Left lung (tissue), 10 donors: Measurements from ENCODE around the gene MYO6. TPM values are rescaled to one million over a fixed set of nuclear protein-coding genes. Genes with fewer than 3 reads are reported as not detected.

Experiments used
- ATAC-seq: fragments of 200-7000 bp; cut with Tn5 transposase; one replicate; pipeline ENCODE4 v1.9.1; 2020; ENCODE audit warnings: moderate library complexity
- DNase-seq, 4 donors: peaks; one replicate each; pipeline ENCODE4 v3.0.0-alpha.2; 2013 to 2020
- H3K27ac ChIP-seq, 2 donors: fragments of 200-600 bp; sonication (generic) in 1 of 2; one replicate each; pipeline versions ENCODE4 v1.5.0 to v1.8.0; 2020 to 2021
- H3K27me3 ChIP-seq, 2 donors: fragments of 200-600 bp; sonication (generic) in 1 of 2; one replicate each; pipeline versions ENCODE4 v1.5.0 to v1.8.0; 2020 to 2021
- H3K36me3 ChIP-seq, 2 donors: fragments of 200-600 bp; sonication (generic) in 1 of 2; one replicate each; pipeline versions ENCODE4 v1.5.0 to v1.8.0; 2020 to 2021
- H3K4me1 ChIP-seq, 2 donors: fragments of 200-600 bp; one replicate each; pipeline ENCODE4 v1.8.0; 2021
- H3K4me3 ChIP-seq, 2 donors: fragments of 200-600 bp; sonication (generic) in 1 of 2; one replicate each; pipeline versions ENCODE4 v1.5.0 to v1.8.0; 2020 to 2021; ENCODE audit warnings: mild to moderate bottlenecking in 1 of 2
- H3K9me3 ChIP-seq, 2 donors: fragments of 200-600 bp; sonication (generic) in 1 of 2; one replicate each; pipeline versions ENCODE4 v1.5.0 to v1.8.0; 2020 to 2021
- intact Hi-C, 2 donors: fragments of 100-400 bp; cut with DNase I; formaldehyde crosslinking; loops; one replicate each; pipeline versions ENCODE4 v1.11.2 to v1.14.2; 2022
- polyA plus RNA-seq, 6 donors: library from polyadenylated mRNA; unstranded; fragments of 120-200 nt; gene quantifications; one replicate each; pipeline ENCODE4 v1.2.1, GENCODE V29; 2013; ENCODE audit not compliant: insufficient read length in 6 of 6
- total RNA-seq, 2 donors: library from RNA; stranded (reverse); fragmentation: NEBNext Ultra II Directional; extraction: Animal tissue kit (Norgen Biotek cat#: 25700); gene quantifications; one replicate each; pipeline ENCODE4 v1.2.1, GENCODE V29; 2021
- TF ChIP-seq, protein P1 (sequence below), 2 donors: fragments of 200-600 bp; sonication (generic) in 1 of 2; IDR thresholded peaks; one replicate each; pipeline versions ENCODE4 v1.5.0 to v1.8.0; 2021; ENCODE audit warnings: antibody characterized with exemption in 2 of 2
- donor health status: DM: no; HTN: yes; CAD: no.
- donor health status: DM: no; HTN: no; CAD: no.

MYO6 gene
- total and polyA plus RNA-seq, 8 donors, result 29.0 to 105 (median 31.4) TPM

DNA sequence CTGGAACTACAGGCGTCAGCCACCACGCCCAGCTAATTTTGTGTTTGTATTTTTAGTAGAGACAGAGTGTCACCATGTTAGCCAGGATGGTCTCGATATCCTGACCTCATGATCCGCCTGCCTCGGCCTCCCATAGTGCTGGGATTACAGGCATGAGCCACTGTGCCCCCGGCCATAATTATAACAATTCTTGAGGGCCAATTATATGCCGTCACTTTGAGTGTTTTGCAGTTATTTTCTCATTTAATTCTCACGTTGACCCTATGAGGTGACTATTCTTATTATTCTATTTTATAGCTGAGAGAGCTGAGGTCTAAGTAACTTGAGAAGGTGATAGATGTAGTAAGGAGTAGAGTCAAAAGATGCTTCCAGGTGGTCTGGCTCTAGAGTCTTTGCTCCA, 13.0 kb downstream of the MYO6 start:
- intact Hi-C loops, result no loop called here
- no peak for ATAC-seq
- no peak for DNase-seq

DNA sequence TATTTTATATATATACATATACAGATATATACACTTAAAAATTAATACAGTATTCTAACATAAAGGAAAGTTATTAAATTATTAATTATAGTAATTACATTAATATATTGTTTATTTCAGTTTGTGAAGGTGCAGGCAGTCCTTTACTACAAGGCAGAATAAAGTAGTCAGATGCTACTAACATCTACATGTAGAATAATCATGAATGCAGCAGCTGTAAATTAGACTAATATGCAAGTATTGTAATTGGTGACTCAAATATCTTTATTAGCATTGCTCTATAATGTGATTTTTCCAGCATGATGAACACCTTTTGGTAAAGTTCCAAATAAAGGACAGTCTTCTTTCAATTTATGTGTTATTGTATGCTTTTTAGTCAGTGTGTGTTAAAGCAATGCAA, 17.3 kb downstream of the MYO6 start:
- ATAC-seq (no peak), DNase-seq (no peak)
- TF ChIP-seq, protein P1, sequence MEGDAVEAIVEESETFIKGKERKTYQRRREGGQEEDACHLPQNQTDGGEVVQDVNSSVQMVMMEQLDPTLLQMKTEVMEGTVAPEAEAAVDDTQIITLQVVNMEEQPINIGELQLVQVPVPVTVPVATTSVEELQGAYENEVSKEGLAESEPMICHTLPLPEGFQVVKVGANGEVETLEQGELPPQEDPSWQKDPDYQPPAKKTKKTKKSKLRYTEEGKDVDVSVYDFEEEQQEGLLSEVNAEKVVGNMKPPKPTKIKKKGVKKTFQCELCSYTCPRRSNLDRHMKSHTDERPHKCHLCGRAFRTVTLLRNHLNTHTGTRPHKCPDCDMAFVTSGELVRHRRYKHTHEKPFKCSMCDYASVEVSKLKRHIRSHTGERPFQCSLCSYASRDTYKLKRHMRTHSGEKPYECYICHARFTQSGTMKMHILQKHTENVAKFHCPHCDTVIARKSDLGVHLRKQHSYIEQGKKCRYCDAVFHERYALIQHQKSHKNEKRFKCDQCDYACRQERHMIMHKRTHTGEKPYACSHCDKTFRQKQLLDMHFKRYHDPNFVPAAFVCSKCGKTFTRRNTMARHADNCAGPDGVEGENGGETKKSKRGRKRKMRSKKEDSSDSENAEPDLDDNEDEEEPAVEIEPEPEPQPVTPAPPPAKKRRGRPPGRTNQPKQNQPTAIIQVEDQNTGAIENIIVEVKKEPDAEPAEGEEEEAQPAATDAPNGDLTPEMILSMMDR (IDR thresholded peaks at IDR 0.05), result no peak
- H3K4me3 ChIP-seq, result no peak overlapping the region
- no peaks in the 10 kb centered on the region for H3K36me3 ChIP-seq
- no peaks in the 10 kb centered on the region for H3K27me3 ChIP-seq
- H3K4me1 ChIP-seq, result no peaks in the 10 kb centered on the region
- no peaks in the 10 kb centered on the region for H3K9me3 ChIP-seq
- H3K27ac ChIP-seq, result no peak overlapping the region
- intact Hi-C loops, result no loop called here

More for the DNA sequence above, 13.0 kb downstream of the MYO6 start:
- H3K27me3 ChIP-seq, result no peaks in the 10 kb centered on the region
- H3K27ac ChIP-seq, result no peak overlapping the region
- peaks cover 4 to 16% of the 10 kb centered on the region in 2 donors for H3K4me1 ChIP-seq
- TF ChIP-seq, protein P1 (IDR thresholded peaks at IDR 0.05), result no peak
- no peak overlapping the region for H3K4me3 ChIP-seq
- no peaks in the 10 kb centered on the region for H3K36me3 ChIP-seq
- no peaks in the 10 kb centered on the region for H3K9me3 ChIP-seq

DNA sequence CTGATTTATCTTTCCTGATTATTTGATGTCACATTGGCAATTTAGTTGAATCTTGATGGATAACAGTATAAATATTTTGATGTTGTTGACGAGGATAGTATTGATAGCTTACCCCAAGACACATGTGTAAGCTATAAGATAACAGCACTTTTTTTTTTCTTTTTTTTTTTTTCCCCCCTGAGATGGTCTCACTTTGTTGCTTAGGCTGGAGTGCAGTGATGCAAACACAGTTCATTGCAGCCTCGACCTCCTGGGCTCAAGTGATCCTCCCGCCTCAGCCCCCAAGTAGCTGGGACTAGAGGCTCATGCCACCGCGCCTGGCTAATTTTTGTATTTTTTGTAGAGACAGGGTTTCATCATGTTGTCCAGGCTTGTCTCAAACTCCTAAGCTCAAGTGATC, 21.8 kb downstream of the MYO6 start:
- Histone ChIP-seq H3K36me3 (no peaks in the 10 kb centered on the region), H3K27me3 (no peaks in the 10 kb centered on the region), H3K27ac (no peak overlapping the region), H3K9me3 (no peaks in the 10 kb centered on the region), H3K4me3 (no peak overlapping the region), H3K4me1 (no peaks in the 10 kb centered on the region)
- DNase-seq (no peak), ATAC-seq (no peak)
- intact Hi-C loops, result no loop called here
- TF ChIP-seq, protein P1 (IDR thresholded peaks at IDR 0.05), result no peak

DNA sequence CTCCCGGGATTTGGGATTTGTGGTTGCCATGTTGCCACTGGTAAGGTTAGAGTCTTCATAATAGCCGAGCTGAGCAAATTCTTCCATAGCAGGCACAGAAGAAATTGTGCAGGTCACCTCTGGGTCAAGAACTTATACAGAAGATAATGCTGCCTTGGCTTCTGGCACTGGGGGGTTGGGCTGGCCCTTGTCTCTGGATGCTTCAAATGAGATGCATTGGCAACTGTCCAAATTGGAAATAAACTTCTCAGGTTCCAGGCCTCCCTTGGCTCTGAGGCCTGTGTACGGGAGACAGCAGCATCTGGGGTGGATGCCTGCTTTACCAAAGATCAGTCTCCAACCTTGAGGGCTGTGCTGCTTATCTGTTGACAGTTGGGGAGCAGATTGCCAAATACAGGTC, 26.2 kb downstream of the MYO6 start:
- Histone ChIP-seq H3K9me3 (no peaks in the 10 kb centered on the region), H3K4me3 (no peak overlapping the region), H3K36me3 (no peaks in the 10 kb centered on the region), H3K4me1 (no peaks in the 10 kb centered on the region), H3K27me3 (no peaks in the 10 kb centered on the region), H3K27ac (no peak overlapping the region)
- ATAC-seq (no peak), DNase-seq (no peak)
- TF ChIP-seq, protein P1 (IDR thresholded peaks at IDR 0.05), result no peak
- intact Hi-C loops, result no loop called here

DNA sequence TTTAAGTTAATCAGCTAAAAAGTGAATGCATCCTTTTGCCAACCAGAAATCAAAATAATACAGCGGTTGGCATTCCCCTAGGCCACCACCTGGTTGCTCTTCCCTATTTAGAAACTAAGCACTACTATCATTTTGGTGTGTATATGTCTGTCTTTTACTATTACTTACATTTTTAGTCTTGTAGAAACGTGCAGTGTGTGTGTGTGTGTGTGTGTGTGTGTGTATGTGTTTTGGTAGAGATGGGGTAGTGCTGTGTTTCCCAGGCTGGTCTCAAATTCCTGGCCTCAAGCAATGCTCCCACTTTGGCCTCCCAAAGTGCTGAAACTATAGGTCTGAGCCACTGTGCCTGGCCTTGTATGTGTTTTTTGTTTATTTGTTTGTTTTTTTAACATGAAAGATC, 27.4 kb downstream of the MYO6 start:
- H3K36me3 ChIP-seq, result no peaks in the 10 kb centered on the region
- intact Hi-C loops, result no loop called here
- H3K27ac ChIP-seq, result no peak overlapping the region
- H3K9me3 ChIP-seq, result no peaks in the 10 kb centered on the region
- TF ChIP-seq, protein P1 (IDR thresholded peaks at IDR 0.05), result no peak
- ATAC-seq (no peak), DNase-seq (no peak)
- no peaks in the 10 kb centered on the region for H3K27me3 ChIP-seq
- H3K4me1 ChIP-seq, result no peaks in the 10 kb centered on the region
- H3K4me3 ChIP-seq, result no peak overlapping the region
